ENCODE data around the gene WDR7. TPM values are rescaled to one million over a fixed set of nuclear protein-coding genes. Genes with fewer than 3 reads are reported as not detected.
"Not testable (repeated sequence)": the region's sequence is repeated elsewhere in the genome, so short reads cannot be mapped to it uniquely, and the experiment has no call there.

WDR7 gene
- total RNA-seq, 2 donors from 2014 or later, result 22.3 to 24.0 TPM

DNA sequence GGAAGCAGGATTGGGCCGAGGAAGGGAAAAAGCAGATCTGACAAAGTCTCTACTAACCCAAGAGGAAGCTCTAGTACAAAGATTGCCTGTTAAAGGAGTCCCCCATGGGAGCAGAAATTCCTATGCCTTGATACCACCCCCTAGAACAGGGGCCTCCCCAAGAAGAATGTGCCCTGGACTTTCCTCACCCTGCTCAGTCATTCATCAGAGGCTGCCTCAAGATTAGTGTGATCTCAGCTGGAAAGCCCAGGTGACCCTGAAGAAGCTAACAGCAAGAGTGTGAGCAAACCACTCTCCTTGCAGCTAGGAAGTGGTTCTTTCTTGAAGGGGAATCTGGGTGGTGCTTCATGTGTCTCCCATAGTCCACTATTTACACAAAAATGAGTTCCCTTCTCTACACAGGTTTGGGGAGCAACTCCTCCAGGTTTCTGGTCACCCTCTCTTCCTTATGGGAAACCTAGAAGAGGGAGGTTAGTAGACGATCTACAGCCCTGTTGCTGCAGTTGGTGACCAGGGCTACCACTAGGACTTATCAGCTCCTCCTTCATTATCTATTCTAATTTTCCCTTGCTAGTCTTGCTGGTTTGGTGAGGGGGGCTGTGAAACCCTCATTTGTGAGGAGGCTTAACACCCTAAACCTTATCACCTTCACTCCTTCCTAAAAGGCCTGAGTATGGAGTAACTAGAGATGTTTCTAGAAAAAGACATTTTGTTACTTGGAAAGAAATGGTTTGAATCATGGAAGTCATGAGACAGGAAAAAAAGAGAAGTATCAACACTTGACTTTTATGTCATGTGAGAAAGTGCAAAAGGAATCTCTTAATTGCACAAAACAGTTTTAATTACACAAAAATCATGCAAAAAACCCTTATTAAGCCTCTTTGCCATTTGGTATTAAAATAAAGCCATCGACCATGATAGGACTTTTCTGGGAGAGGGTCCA lies 2.9 kb upstream of the WDR7 start:
- no peak overlapping the region for H3K4me3 ChIP-seq
- H3K9me3 ChIP-seq, result no peaks in the 10 kb centered on the region
- TF ChIP-seq, protein P1, sequence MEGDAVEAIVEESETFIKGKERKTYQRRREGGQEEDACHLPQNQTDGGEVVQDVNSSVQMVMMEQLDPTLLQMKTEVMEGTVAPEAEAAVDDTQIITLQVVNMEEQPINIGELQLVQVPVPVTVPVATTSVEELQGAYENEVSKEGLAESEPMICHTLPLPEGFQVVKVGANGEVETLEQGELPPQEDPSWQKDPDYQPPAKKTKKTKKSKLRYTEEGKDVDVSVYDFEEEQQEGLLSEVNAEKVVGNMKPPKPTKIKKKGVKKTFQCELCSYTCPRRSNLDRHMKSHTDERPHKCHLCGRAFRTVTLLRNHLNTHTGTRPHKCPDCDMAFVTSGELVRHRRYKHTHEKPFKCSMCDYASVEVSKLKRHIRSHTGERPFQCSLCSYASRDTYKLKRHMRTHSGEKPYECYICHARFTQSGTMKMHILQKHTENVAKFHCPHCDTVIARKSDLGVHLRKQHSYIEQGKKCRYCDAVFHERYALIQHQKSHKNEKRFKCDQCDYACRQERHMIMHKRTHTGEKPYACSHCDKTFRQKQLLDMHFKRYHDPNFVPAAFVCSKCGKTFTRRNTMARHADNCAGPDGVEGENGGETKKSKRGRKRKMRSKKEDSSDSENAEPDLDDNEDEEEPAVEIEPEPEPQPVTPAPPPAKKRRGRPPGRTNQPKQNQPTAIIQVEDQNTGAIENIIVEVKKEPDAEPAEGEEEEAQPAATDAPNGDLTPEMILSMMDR (IDR thresholded peaks at IDR 0.05), result no peak
- peaks cover 0 to 20% of the 10 kb centered on the region in 2 donors for H3K4me1 ChIP-seq
- H3K27ac ChIP-seq, result no peak overlapping the region
- no peaks in the 10 kb centered on the region for H3K36me3 ChIP-seq
- no peaks in the 10 kb centered on the region for H3K27me3 ChIP-seq
- no peak for DNase-seq (ENCODE audit: low spot score)

DNA sequence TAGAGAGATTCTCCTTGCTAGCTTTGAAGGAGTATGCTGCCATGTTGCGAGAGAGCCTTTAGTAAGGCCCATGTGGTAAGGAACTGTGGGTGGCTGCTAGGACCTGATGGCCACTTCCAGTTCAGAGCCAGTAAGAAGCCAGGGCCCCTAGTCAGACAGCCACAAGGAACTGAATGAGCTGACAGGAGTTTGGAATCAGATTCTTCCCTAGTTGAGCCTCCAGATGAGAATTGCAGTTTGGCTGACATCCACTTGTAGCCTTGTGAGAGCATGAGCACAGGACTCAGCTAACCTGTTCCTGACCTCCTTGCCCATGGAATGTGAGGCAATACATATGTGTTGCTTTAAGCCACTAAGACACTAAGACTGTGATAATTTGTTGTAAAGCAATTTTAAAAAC lies 1.2 kb upstream of the WDR7 start:
- H3K27me3 ChIP-seq, result no peaks in the 10 kb centered on the region
- no peak for DNase-seq (ENCODE audit: low spot score)
- no peak overlapping the region for H3K27ac ChIP-seq
- H3K36me3 ChIP-seq, result no peaks in the 10 kb centered on the region
- H3K4me3 ChIP-seq, result no peak overlapping the region
- no peaks in the 10 kb centered on the region for H3K9me3 ChIP-seq
- H3K4me1 ChIP-seq, result peaks cover 0 to 21% of the 10 kb centered on the region in 2 donors
- TF ChIP-seq, protein P1 (IDR thresholded peaks at IDR 0.05), result no peak

DNA sequence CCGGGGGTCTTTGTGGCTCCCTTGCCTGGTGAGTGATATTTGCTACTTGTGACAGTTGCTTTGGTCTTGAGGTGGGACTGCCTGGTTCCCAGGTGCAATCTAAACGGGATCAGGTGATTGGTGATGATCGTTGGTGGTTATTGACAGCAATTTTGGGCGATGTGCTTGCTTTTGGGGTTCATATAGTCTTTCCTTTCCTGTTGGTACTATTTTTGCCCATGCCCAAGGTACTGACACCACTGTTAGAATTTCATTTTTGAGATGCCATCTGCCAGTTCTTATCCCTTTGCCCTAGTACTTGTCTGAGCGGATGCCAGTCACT lies 573 bp downstream of the WDR7 start:
- Histone ChIP-seq H3K36me3 (no peaks in the 10 kb centered on the region), H3K4me1 (peaks cover 0 to 21% of the 10 kb centered on the region in 2 donors), H3K4me3 (peak overlapping the region; percentile 91 to 96), H3K27me3 (no peaks in the 10 kb centered on the region), H3K9me3 (no peaks in the 10 kb centered on the region), H3K27ac (peak overlapping the region; percentile 90 to 93)
- DNase-seq (ENCODE audit: low spot score), result no peak
- TF ChIP-seq, protein P1 (IDR thresholded peaks at IDR 0.05), result no peak

DNA sequence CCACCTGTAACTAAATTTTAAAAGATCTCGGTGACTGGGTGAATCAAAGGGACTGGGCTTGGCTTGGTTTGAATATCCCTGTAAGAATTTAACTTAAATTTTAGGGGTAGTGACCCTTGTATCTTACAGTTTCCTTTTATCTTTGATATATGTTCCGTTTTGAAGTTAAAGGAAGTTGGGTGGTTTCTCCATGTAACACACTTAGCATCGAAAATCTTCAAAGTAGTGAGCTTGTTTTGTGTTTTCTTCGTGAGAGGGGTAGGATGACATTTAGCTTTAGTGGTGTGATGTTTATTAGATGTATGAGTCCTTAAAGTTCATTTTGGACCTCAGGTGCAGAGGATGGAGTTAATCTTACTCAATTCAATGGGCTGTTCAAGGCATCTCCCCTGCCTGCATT lies 1.6 kb downstream of the WDR7 start:
- TF ChIP-seq, protein P1 (IDR thresholded peaks at IDR 0.05), result no peak
- H3K9me3 ChIP-seq, result no peaks in the 10 kb centered on the region
- no peaks in the 10 kb centered on the region for H3K27me3 ChIP-seq
- H3K4me1 ChIP-seq, result peaks cover 0 to 21% of the 10 kb centered on the region in 2 donors
- no peaks in the 10 kb centered on the region for H3K36me3 ChIP-seq
- no peak overlapping the region for H3K27ac ChIP-seq
- no peak overlapping the region for H3K4me3 ChIP-seq
- DNase-seq (ENCODE audit: low spot score), result no peak

DNA sequence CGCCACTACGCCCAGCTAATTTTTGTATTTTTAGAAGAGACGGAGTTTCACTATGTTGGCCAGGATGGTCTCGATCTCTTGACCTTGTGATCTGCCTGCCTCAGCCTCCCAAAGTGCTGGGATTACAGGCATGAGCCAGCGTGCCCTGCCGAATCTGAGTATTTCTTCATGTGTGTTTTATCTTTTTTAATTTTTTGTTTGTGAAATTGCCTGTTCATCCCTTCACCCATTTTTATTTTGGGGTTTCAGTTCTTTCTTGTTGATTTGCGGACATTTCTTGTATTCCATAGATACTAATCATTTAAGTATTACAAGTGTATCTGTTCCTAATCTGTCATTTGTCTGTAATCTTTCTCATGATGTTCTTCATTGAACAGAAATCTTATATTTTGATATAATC lies 3.1 kb downstream of the WDR7 start:
- DNase-seq (ENCODE audit: low spot score); H3K9me3 ChIP-seq; H3K4me3 ChIP-seq; H3K27ac ChIP-seq; H3K27me3 ChIP-seq; H3K36me3 ChIP-seq: not testable (repeated sequence)
- H3K4me1 ChIP-seq, result peaks cover 0 to 21% of the 10 kb centered on the region in 2 donors

DNA sequence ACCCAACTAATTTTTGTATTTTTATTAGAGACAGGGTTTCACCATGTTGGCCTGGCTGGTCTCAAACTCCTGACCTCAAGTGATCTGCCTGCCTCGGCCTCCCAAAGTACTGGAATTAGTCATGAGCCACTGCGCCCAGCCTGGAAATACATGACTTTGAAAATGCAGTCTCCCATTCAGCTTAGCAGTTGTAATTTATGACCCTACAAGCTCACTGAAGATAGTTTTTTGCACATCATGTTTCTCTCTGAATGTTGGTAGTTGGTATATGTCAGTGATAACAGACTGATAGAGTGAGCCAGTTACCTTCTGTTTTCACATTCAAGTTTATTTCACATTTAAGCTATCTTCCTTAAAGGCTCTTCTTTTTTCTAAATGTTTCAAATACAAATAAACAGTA lies 7.1 kb downstream of the WDR7 start:
- no peak overlapping the region for H3K4me3 ChIP-seq
- H3K4me1 ChIP-seq, result peaks cover 0 to 10% of the 10 kb centered on the region in 2 donors

More for the DNA sequence above, 7.1 kb downstream of the WDR7 start:
- Histone ChIP-seq H3K27me3 (no peaks in the 10 kb centered on the region), H3K9me3 (no peaks in the 10 kb centered on the region), H3K36me3 (no peaks in the 10 kb centered on the region), H3K27ac (no peak overlapping the region)
- TF ChIP-seq, protein P1 (IDR thresholded peaks at IDR 0.05), result no peak
- DNase-seq (ENCODE audit: low spot score), result no peak

Measured in right atrium auricular region (tissue), 2 donors.